A673 (cell line): ENCODE data around the gene BLTP2. TPM values are rescaled to one million over a fixed set of nuclear protein-coding genes. Genes with fewer than 3 reads are reported as not detected.

Source experiments
- BruUV-seq: library from RNA; stranded (reverse); fragments of 400-500 nt; replicated peaks from 2 replicates; lab custom pipeline; 2021; lab: Mats Ljungman, UMichigan
- CTCF ChIA-PET: fragments of 300-600 bp; sonication (Branson Sonifier 250); formaldehyde crosslinking; loops from one replicate; lab custom pipeline; 2022; ENCODE audit warnings: antibody characterized with exemption; lab: Charles Lee
- POLR2A ChIA-PET: fragments of 300-600 bp; sonication (Branson Sonifier 250); formaldehyde crosslinking; loops from one replicate; lab custom pipeline; 2022; ENCODE audit warnings: antibody characterized with exemption; ENCODE audit not compliant: low non-redundant PET; lab: Charles Lee
- DNase-seq: peaks from one replicate; pipeline ENCODE4 v3.0.0-alpha.2; 2015; ENCODE audit warnings: low spot score
- H3K27ac ChIP-seq: fragments of 200-600 bp; sonication (generic); 2 replicates; pipeline ENCODE4 v1.5.1; 2016; ENCODE audit warnings: mixed run types, low read depth, mild to moderate bottlenecking, mixed read lengths, antibody characterized with exemption, low read length; ENCODE audit not compliant: poor library complexity, severe bottlenecking
- H3K27me3 ChIP-seq: fragments of 200-600 bp; sonication (generic); replicated peaks from 2 replicates; pipeline ENCODE4 v1.6.1; 2017; ENCODE audit warnings: mixed run types, low read depth, mild to moderate bottlenecking, mixed read lengths, antibody characterized with exemption, low read length; ENCODE audit not compliant: insufficient read depth, poor library complexity
- H3K36me3 ChIP-seq: fragments of 200-600 bp; sonication (generic); 2 replicates; pipeline ENCODE4 v1.6.1; 2016; ENCODE audit warnings: mixed run types, mild to moderate bottlenecking, mixed read lengths, antibody characterized with exemption, low read length; ENCODE audit not compliant: insufficient read depth, poor library complexity, severe bottlenecking
- H3K4me1 ChIP-seq: fragments of 200-600 bp; sonication (generic); 2 replicates; pipeline ENCODE4 v1.6.1; 2017; ENCODE audit warnings: mixed run types, mild to moderate bottlenecking, mixed read lengths, antibody characterized with exemption, low read length; ENCODE audit not compliant: insufficient read depth, poor library complexity, severe bottlenecking
- H3K4me3 ChIP-seq: fragments of 200-600 bp; sonication (generic); 2 replicates; pipeline ENCODE4 v1.5.1; 2016; ENCODE audit warnings: low read depth, mixed run types, mild to moderate bottlenecking, mixed read lengths, low read length; ENCODE audit not compliant: poor library complexity, severe bottlenecking
- H3K9me3 ChIP-seq: fragments of 200-600 bp; sonication (generic); 2 replicates; pipeline ENCODE4 v1.6.1; 2016; ENCODE audit warnings: mixed run types, low read depth, mild to moderate bottlenecking, mixed read lengths, antibody characterized with exemption, low read length; ENCODE audit not compliant: poor library complexity, severe bottlenecking
- CTCF ChIP-seq: fragments of 300-800, 200-600 bp; sonication (generic); conservative IDR thresholded peaks from 2 replicates; pipeline ENCODE4 v1.5.1; 2017; ENCODE audit warnings: low read depth, mild to moderate bottlenecking, antibody characterized with exemption, low read length, moderate library complexity, mixed read lengths
- EZH2 ChIP-seq: fragments of 200-600 bp; sonication (generic); IDR thresholded peaks from 2 replicates; pipeline ENCODE4 v1.6.1; 2017; ENCODE audit warnings: borderline replicate concordance, low read depth, mild to moderate bottlenecking, mixed read lengths, antibody characterized with exemption, low read length; ENCODE audit not compliant: poor library complexity, severe bottlenecking
- intact Hi-C: fragments of 100-400 bp; cut with micrococcal nuclease; formaldehyde crosslinking; loops from one replicate; pipeline ENCODE4 v1.10.0; 2022; ENCODE audit not compliant: unreplicated experiment
- total RNA-seq: library from RNA; stranded (reverse); gene quantifications from 2 replicates; pipeline ENCODE4 v1.2.3, GENCODE V29; 2021

Gene BLTP2
- total RNA-seq, 1 experiment from 2014 or later: 198 TPM

GRCh38 chr17:28646039-28646754 is 1.2 kb upstream of the BLTP2 start:
- intact Hi-C loops: no loop called here
- peak overlapping the region; percentile 52 for H3K27ac ChIP-seq
- H3K4me3 ChIP-seq: peak overlapping the region; percentile 97
- H3K27me3 ChIP-seq: no peaks in the 10 kb centered on the region
- H3K36me3 ChIP-seq: peaks cover 36% of the 10 kb centered on the region
- no peak for DNase-seq
- H3K9me3 ChIP-seq: no peaks in the 10 kb centered on the region
- BruUV-seq: no TSS peak
- CTCF ChIA-PET: interaction anchor here (0.7 to 1.0 kb wide), 3 partner anchors 48 to 104 kb away, joined by 3 read pairs; no protein-coding TSS in a partner anchor
- POLR2A ChIA-PET: no interaction called here
- TF ChIP-seq CTCF: no peak
- no peak for TF ChIP-seq EZH2
- H3K4me1 ChIP-seq: peaks cover 18% of the 10 kb centered on the region

- DNase-seq: no peak
- peak overlapping the region; percentile 93 for H3K27ac ChIP-seq
- intact Hi-C loops: no loop called here
- H3K4me1 ChIP-seq: peaks cover 18% of the 10 kb centered on the region
- TSS peak; percentile 96 for BruUV-seq
- H3K9me3 ChIP-seq: no peaks in the 10 kb centered on the region
- ChIA-PET CTCF (interaction anchor here (0.6 kb wide), 2 partner anchors 20 to 300 kb away, joined by 3 to 10 read pairs; no protein-coding TSS in a partner anchor), POLR2A (no interaction called here)
- TF ChIP-seq CTCF: no peak
- no peak for TF ChIP-seq EZH2
- no peaks in the 10 kb centered on the region for H3K27me3 ChIP-seq
- peak overlapping the region; percentile 97 for H3K4me3 ChIP-seq
- H3K36me3 ChIP-seq: peaks cover 40% of the 10 kb centered on the region
Observed at GRCh38 chr17:28645576-28645939, 600 bp upstream of the BLTP2 start.

GRCh38 chr17:28643983-28644786 is 773 bp downstream of the BLTP2 start:
- Histone ChIP-seq H3K4me3 (peak overlapping the region; percentile 97), H3K27ac (peak overlapping the region; percentile 93), H3K36me3 (peaks cover 51% of the 10 kb centered on the region), H3K27me3 (no peaks in the 10 kb centered on the region), H3K4me1 (peaks cover 18% of the 10 kb centered on the region), H3K9me3 (no peaks in the 10 kb centered on the region)
- ChIA-PET CTCF (interaction anchor here (0.6 kb wide), 1 partner anchor 149 kb away, joined by 3 read pairs; no protein-coding TSS in a partner anchor), POLR2A (no interaction called here)
- peak; percentile 67 for DNase-seq
- TSS peak; percentile 35 for BruUV-seq
- intact Hi-C loops: no loop called here
- TF ChIP-seq CTCF (peak; percentile 39), EZH2 (no peak)
